ENCODE data around the gene VPS29. TPM values are rescaled to one million over a fixed set of nuclear protein-coding genes. Genes with fewer than 3 reads are reported as not detected.

VPS29 gene
- polyA plus RNA-seq, 1 donor (not counting 4 experiments of a cell fraction or from before 2014, with no cell fraction given), result 219 TPM

DNA sequence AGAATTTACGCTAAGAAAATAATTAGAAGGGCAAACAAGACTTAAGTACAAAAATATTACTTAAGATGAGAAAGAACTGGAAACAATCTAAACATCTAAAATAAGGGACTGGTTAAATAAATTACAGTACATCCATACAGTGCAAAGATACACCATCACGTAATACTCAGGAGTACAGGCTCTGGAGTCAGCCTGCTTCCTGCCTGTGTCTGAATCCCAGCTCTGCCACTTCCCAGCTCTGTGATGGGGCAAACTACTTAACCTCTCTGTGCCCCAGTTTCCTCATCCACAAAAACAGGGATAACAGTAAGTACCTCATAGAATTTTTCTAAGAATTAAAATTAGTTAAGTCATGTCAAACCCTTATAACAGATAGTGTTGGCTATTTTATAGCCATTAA lies 45.2 kb upstream of the VPS29 start:
- Histone ChIP-seq H3K4me3 (ENCODE audit: control insufficient read depth in 2 of 3, extremely low read depth in 1 of 3, insufficient read depth in 2 of 3, low read depth in 1 of 3, low read length in 3 of 3) (no peak overlapping the region), H3K27ac (ENCODE audit: control insufficient read depth, insufficient read depth, low read length) (no peak overlapping the region), H3K9me1 (ENCODE audit: control insufficient read depth, extremely low read depth, insufficient read depth, low read length) (peaks cover 2% of the 10 kb centered on the region), H3K27me3 (ENCODE audit: control insufficient read depth, extremely low read depth, insufficient read depth, low read length) (no peaks in the 10 kb centered on the region), H4K20me1 (ENCODE audit: control insufficient read depth, extremely low read depth, insufficient read depth, low read length) (no peaks in the 10 kb centered on the region), H3K9ac (ENCODE audit: control insufficient read depth, extremely low read depth, insufficient read depth, low read length) (no peak overlapping the region), H3K79me2 (ENCODE audit: control insufficient read depth, insufficient read depth, low read length) (peaks cover 44% of the 10 kb centered on the region), H2AFZ (ENCODE audit: control insufficient read depth, low read length) (no peak overlapping the region), H3K4me1 (ENCODE audit: control insufficient read depth, extremely low read depth, insufficient read depth, low read length) (peaks cover 56% of the 10 kb centered on the region), H3K4me2 (ENCODE audit: control insufficient read depth, extremely low read depth, insufficient read depth, low read depth, low read length) (peak overlapping the region; percentile 87), H3K36me3 (ENCODE audit: control insufficient read depth in 2 of 2, extremely low read depth in 1 of 2, insufficient read depth in 2 of 2, low read length in 2 of 2) (peaks cover 9 to 17% of the 10 kb centered on the region in 2 experiments), H3K9me3 (ENCODE audit: control insufficient read depth, low read depth, low read length) (no peaks in the 10 kb centered on the region)
- no peak for FAIRE-seq
- no peak for DNase-seq (ENCODE audit: low read depth, low spot score)
- no peak for TF ChIP-seq EZH2 (IDR thresholded peaks at IDR 0.05; ENCODE audit: low read length)
- TF ChIP-seq, protein P1, sequence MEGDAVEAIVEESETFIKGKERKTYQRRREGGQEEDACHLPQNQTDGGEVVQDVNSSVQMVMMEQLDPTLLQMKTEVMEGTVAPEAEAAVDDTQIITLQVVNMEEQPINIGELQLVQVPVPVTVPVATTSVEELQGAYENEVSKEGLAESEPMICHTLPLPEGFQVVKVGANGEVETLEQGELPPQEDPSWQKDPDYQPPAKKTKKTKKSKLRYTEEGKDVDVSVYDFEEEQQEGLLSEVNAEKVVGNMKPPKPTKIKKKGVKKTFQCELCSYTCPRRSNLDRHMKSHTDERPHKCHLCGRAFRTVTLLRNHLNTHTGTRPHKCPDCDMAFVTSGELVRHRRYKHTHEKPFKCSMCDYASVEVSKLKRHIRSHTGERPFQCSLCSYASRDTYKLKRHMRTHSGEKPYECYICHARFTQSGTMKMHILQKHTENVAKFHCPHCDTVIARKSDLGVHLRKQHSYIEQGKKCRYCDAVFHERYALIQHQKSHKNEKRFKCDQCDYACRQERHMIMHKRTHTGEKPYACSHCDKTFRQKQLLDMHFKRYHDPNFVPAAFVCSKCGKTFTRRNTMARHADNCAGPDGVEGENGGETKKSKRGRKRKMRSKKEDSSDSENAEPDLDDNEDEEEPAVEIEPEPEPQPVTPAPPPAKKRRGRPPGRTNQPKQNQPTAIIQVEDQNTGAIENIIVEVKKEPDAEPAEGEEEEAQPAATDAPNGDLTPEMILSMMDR (optimal IDR thresholded peaks at IDR 0.05 in 1 of 3, IDR thresholded peaks at IDR 0.05 in 1 of 3, conservative IDR thresholded peaks at IDR 0.05 in 1 of 3; ENCODE audit: extremely low read depth in 1 of 3, insufficient read depth in 2 of 3, low read length in 3 of 3), result no peak
- dilution Hi-C loops (cut with MboI; ENCODE audit: extremely low pct_ligation_motif_present, low sequenced_read_pairs), result no loop called here

DNA sequence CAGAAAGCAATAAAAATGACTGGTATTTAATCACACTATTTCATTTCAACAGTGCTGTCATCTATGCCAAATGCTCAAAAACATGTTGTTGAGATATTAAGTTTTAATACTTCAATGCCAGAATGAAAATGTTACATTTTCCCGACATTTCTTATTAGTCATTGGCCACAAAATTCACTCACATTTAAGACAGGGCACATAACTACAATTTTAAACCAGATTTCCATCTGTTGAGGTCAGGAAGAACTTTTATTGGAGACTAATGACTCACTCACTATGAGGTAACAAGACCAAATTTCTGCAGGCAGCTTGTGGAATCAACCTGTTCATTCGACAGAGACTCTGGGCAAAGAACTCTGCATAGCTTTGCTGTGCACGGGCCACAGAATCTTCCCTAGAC lies 44.4 kb upstream of the VPS29 start:
- Histone ChIP-seq H4K20me1 (ENCODE audit: control insufficient read depth, extremely low read depth, insufficient read depth, low read length) (no peaks in the 10 kb centered on the region), H3K9me3 (ENCODE audit: control insufficient read depth, low read depth, low read length) (no peaks in the 10 kb centered on the region), H2AFZ (ENCODE audit: control insufficient read depth, low read length) (no peak overlapping the region), H3K9ac (ENCODE audit: control insufficient read depth, extremely low read depth, insufficient read depth, low read length) (peak overlapping the region; percentile 72), H3K79me2 (ENCODE audit: control insufficient read depth, insufficient read depth, low read length) (peaks cover 42% of the 10 kb centered on the region), H3K4me2 (ENCODE audit: control insufficient read depth, extremely low read depth, insufficient read depth, low read depth, low read length) (peak overlapping the region; percentile 87), H3K9me1 (ENCODE audit: control insufficient read depth, extremely low read depth, insufficient read depth, low read length) (peaks cover 2% of the 10 kb centered on the region), H3K27me3 (ENCODE audit: control insufficient read depth, extremely low read depth, insufficient read depth, low read length) (no peaks in the 10 kb centered on the region), H3K36me3 (ENCODE audit: control insufficient read depth in 2 of 2, extremely low read depth in 1 of 2, insufficient read depth in 2 of 2, low read length in 2 of 2) (peaks cover 8 to 14% of the 10 kb centered on the region in 2 experiments), H3K4me3 (ENCODE audit: control insufficient read depth in 2 of 3, extremely low read depth in 1 of 3, insufficient read depth in 2 of 3, low read depth in 1 of 3, low read length in 3 of 3) (no peak overlapping the region), H3K27ac (ENCODE audit: control insufficient read depth, insufficient read depth, low read length) (peak overlapping the region; percentile 93), H3K4me1 (ENCODE audit: control insufficient read depth, extremely low read depth, insufficient read depth, low read length) (peaks cover 56% of the 10 kb centered on the region)
- FAIRE-seq, result peak; percentile 77
- dilution Hi-C loops (cut with MboI; ENCODE audit: extremely low pct_ligation_motif_present, low sequenced_read_pairs), result no loop called here
- TF ChIP-seq, protein P1 (optimal IDR thresholded peaks at IDR 0.05 in 1 of 3, IDR thresholded peaks at IDR 0.05 in 1 of 3, conservative IDR thresholded peaks at IDR 0.05 in 1 of 3; ENCODE audit: extremely low read depth in 1 of 3, insufficient read depth in 2 of 3, low read length in 3 of 3), result no peak
- TF ChIP-seq EZH2 (IDR thresholded peaks at IDR 0.05; ENCODE audit: low read length), result no peak
- peak; percentile 79 for DNase-seq (ENCODE audit: low read depth, low spot score)

Measured in keratinocyte (primary cell).